H1 (cell line): ENCODE data around the gene PCGF3. TPM values are rescaled to one million over a fixed set of nuclear protein-coding genes. Genes with fewer than 3 reads are reported as not detected.

Source experiments
- CTCF ChIA-PET: fragments of 300-600 bp; sonication (Branson Sonifier 250); formaldehyde crosslinking; loops from one replicate; lab custom pipeline; 2021; ENCODE audit not compliant: partially characterized antibody; lab: Charles Lee
- POLR2A ChIA-PET: fragments of 300-600 bp; sonication (Branson Sonifier 250); formaldehyde crosslinking; loops from one replicate; lab custom pipeline; 2021; ENCODE audit warnings: inconsistent platforms; ENCODE audit not compliant: partially characterized antibody; lab: Charles Lee
- DNase-seq, 2 experiments: peaks; one replicate each; pipeline versions ENCODE4 v3.0.0 to v3.0.0-alpha.2; 2010 to 2022; ENCODE audit warnings: low spot score in 2 of 2, low read depth in 1 of 2, mixed read lengths in 1 of 2
- FAIRE-seq: peaks from 2 replicates; lab custom pipeline; 2011; peaks lifted over from hg19 to GRCh38; lab: Jason Lieb, UNC
- H2AFZ ChIP-seq: 2 replicates; pipeline ENCODE4 v1.8.1; 2012; ENCODE audit warnings: low read length, inconsistent platforms
- H2AK5ac ChIP-seq: 2 replicates; pipeline ENCODE4 v1.6.1; 2013; ENCODE audit warnings: low read depth, low read length
- H2BK120ac ChIP-seq: replicated peaks from 2 replicates; pipeline ENCODE3; 2013; ENCODE audit warnings: low read depth, low read length, inconsistent platforms
- H2BK12ac ChIP-seq: 2 replicates; pipeline ENCODE4 v1.6.1; 2013; ENCODE audit warnings: low read depth, low read length
- H2BK15ac ChIP-seq: 2 replicates; pipeline ENCODE4 v1.6.1; 2013; ENCODE audit warnings: low read length
- H2BK20ac ChIP-seq: 2 replicates; pipeline ENCODE4 v1.6.1; 2013; ENCODE audit warnings: low read length
- H2BK5ac ChIP-seq: 2 replicates; pipeline ENCODE4 v1.6.1; 2013; ENCODE audit warnings: low read depth, low read length
- H3K14ac ChIP-seq: 2 replicates; pipeline ENCODE4 v1.6.1; 2013; ENCODE audit warnings: inconsistent platforms; ENCODE audit not compliant: insufficient read length
- H3K18ac ChIP-seq: 2 replicates; pipeline ENCODE4 v1.6.1; 2013; ENCODE audit warnings: low read length; ENCODE audit errors: extremely low read depth
- H3K23ac ChIP-seq: 2 replicates; pipeline ENCODE4 v1.6.1; 2013; ENCODE audit warnings: inconsistent platforms; ENCODE audit not compliant: insufficient read length
- H3K23me2 ChIP-seq: 2 replicates; pipeline ENCODE4 v1.6.1; 2013; ENCODE audit warnings: low read depth, low read length
- H3K27ac ChIP-seq: 2 replicates; pipeline ENCODE4 v1.6.1; 2011; ENCODE audit warnings: low read depth, low read length, inconsistent platforms
- H3K27me3 ChIP-seq, 4 experiments: replicated peaks in 1 of 4; 1 replicate in 1 of 4; 2 replicates in 3 of 4; pipeline versions ENCODE4 v1.6.1 to v1.8.1; 2011 to 2013; ENCODE audit warnings: low read length in 3 of 4, mild to moderate bottlenecking in 3 of 4, inconsistent platforms in 2 of 4, mixed read lengths in 2 of 4, moderate library complexity in 1 of 4; ENCODE audit not compliant: control insufficient read depth in 3 of 4, insufficient read depth in 3 of 4; ENCODE audit errors: extremely low read depth in 1 of 4
- H3K36me3 ChIP-seq, 4 experiments: 2 replicates each; pipeline versions ENCODE4 v1.6.1 to v1.8.1; 2011 to 2013; ENCODE audit warnings: mild to moderate bottlenecking in 4 of 4, low read length in 3 of 4, moderate library complexity in 2 of 4, control low read depth in 1 of 4, inconsistent platforms in 1 of 4; ENCODE audit not compliant: insufficient read depth in 4 of 4, control insufficient read depth in 2 of 4
- H3K4ac ChIP-seq: replicated peaks from 2 replicates; pipeline ENCODE3; 2013; ENCODE audit warnings: low read length, low read depth, mixed read lengths, inconsistent platforms; ENCODE audit not compliant: insufficient read length
- H3K4me1 ChIP-seq, 4 experiments: replicated peaks in 1 of 4; 1 replicate in 1 of 4; 2 replicates in 3 of 4; pipeline versions ENCODE4 v1.6.1 to v1.8.1; 2011 to 2013; ENCODE audit warnings: low read length in 3 of 4, inconsistent platforms in 2 of 4, mixed read lengths in 1 of 4; ENCODE audit not compliant: insufficient read depth in 4 of 4, control insufficient read depth in 3 of 4
- H3K4me2 ChIP-seq, 2 experiments: 2 replicates each; pipeline versions ENCODE4 v1.6.1 to v1.8.1; 2011 to 2013; ENCODE audit warnings: low read depth in 2 of 2, low read length in 2 of 2, control low read depth in 1 of 2, inconsistent platforms in 1 of 2, mild to moderate bottlenecking in 1 of 2; ENCODE audit not compliant: insufficient read depth in 1 of 2
- H3K4me3 ChIP-seq, 4 experiments: fragments of 200-600, 300-600 bp in 1 of 4; sonication (generic), shearing (Covaris generic), sonication (Bioruptor Twin) in 1 of 4; 2 replicates each; pipeline versions ENCODE4 v1.5.1 to v1.8.1; 2011 to 2016; ENCODE audit warnings: low read length in 4 of 4, low read depth in 3 of 4, control low read depth in 2 of 4, inconsistent platforms in 2 of 4, mild to moderate bottlenecking in 2 of 4, mixed read lengths in 1 of 4, moderate library complexity in 1 of 4; ENCODE audit not compliant: insufficient read depth in 2 of 4; ENCODE audit errors: extremely low read depth in 1 of 4
- H3K56ac ChIP-seq: replicated peaks from 2 replicates; pipeline ENCODE3; 2013; ENCODE audit warnings: low read depth, mild to moderate bottlenecking, mixed read lengths, low read length, inconsistent platforms; ENCODE audit not compliant: insufficient read length
- H3K79me1 ChIP-seq: 2 replicates; pipeline ENCODE4 v1.6.1; 2013; ENCODE audit warnings: low read depth, low read length, control low read depth
- H3K79me2 ChIP-seq, 2 experiments: 2 replicates each; pipeline versions ENCODE4 v1.6.1 to v1.8.1; 2012 to 2013; ENCODE audit warnings: low read length in 2 of 2, mild to moderate bottlenecking in 2 of 2, inconsistent platforms in 1 of 2; ENCODE audit not compliant: insufficient read depth in 2 of 2, control insufficient read depth in 1 of 2
- H3K9ac ChIP-seq, 4 experiments: replicated peaks in 1 of 4; 1 replicate in 1 of 4; 2 replicates in 3 of 4; pipeline versions ENCODE4 v1.6.1 to v1.8.1; 2011 to 2013; ENCODE audit warnings: low read depth in 3 of 4, low read length in 3 of 4, control low read depth in 2 of 4, mild to moderate bottlenecking in 2 of 4, moderate library complexity in 2 of 4, inconsistent platforms in 1 of 4; ENCODE audit errors: extremely low read depth in 1 of 4
- H3K9me3 ChIP-seq, 2 experiments: 2 replicates each; pipeline versions ENCODE4 v1.6.1 to v1.8.1; 2012 to 2013; ENCODE audit warnings: mild to moderate bottlenecking in 2 of 2, moderate library complexity in 2 of 2, control low read depth in 1 of 2, inconsistent platforms in 1 of 2, low read depth in 1 of 2, low read length in 1 of 2, mixed read lengths in 1 of 2; ENCODE audit not compliant: insufficient read depth in 2 of 2
- H4K20me1 ChIP-seq, 2 experiments: replicated peaks in 1 of 2; 2 replicates each; pipeline versions ENCODE3 to v1.8.1; 2011 to 2013; ENCODE audit warnings: inconsistent platforms in 2 of 2, low read length in 2 of 2, mild to moderate bottlenecking in 1 of 2; ENCODE audit not compliant: insufficient read depth in 2 of 2, control insufficient read depth in 1 of 2
- H4K5ac ChIP-seq: 2 replicates; pipeline ENCODE4 v1.6.1; 2013; ENCODE audit warnings: low read length, low read depth, mixed read lengths, inconsistent platforms; ENCODE audit not compliant: insufficient read length
- H4K8ac ChIP-seq: 2 replicates; pipeline ENCODE4 v1.8.0; 2013; ENCODE audit warnings: mild to moderate bottlenecking, moderate library complexity, low read length, inconsistent platforms; ENCODE audit not compliant: insufficient read depth; ENCODE audit errors: extremely low read depth
- H4K91ac ChIP-seq: replicated peaks from 2 replicates; pipeline ENCODE3; 2013; ENCODE audit warnings: low read length, mixed read lengths, inconsistent platforms; ENCODE audit not compliant: insufficient read length
- CBX8 ChIP-seq: fragments of 300-800, 300-1000 bp; sonication (generic); IDR thresholded peaks from 2 replicates; pipeline ENCODE4 v1.7.1; 2016; ENCODE audit warnings: low read depth, low read length, borderline replicate concordance
- CREB1 ChIP-seq: IDR thresholded peaks from 2 replicates; pipeline ENCODE4 v1.6.1; 2012; ENCODE audit warnings: inconsistent platforms
- EZH2 ChIP-seq: fragments of 200-600 bp; sonication (generic); IDR thresholded peaks from 2 replicates; pipeline ENCODE4 v1.7.1; 2012; ENCODE audit warnings: low read depth, mild to moderate bottlenecking, moderate library complexity, low read length, inconsistent platforms; ENCODE audit not compliant: severe bottlenecking
- HDAC6 ChIP-seq: IDR thresholded peaks from one replicate; pipeline ENCODE4 v1.7.1; 2012; ENCODE audit warnings: low read depth, mild to moderate bottlenecking, inconsistent platforms, low read length, moderate library complexity
- RNF2 ChIP-seq: fragments of 200-900, 300-1000 bp; sonication (generic); IDR thresholded peaks from 2 replicates; pipeline ENCODE4 v1.7.1; 2016; ENCODE audit warnings: borderline replicate concordance, low read depth, mild to moderate bottlenecking, antibody characterized with exemption, low read length; ENCODE audit not compliant: poor library complexity, severe bottlenecking; ENCODE audit errors: missing control alignments
- SIN3A ChIP-seq, 2 experiments: IDR thresholded peaks in 1 of 2; conservative IDR thresholded peaks in 1 of 2; 2 replicates each; pipeline ENCODE4 v1.6.1; 2011 to 2012; ENCODE audit warnings: low read length in 2 of 2, improper control_type of control experiment in 1 of 2, low read depth in 1 of 2, mild to moderate bottlenecking in 1 of 2
- SIRT6 ChIP-seq: IDR thresholded peaks from one replicate; pipeline ENCODE4 v1.7.1; 2012; ENCODE audit warnings: low read length, inconsistent platforms
- SP4 ChIP-seq: IDR thresholded peaks from 2 replicates; pipeline ENCODE4 v1.6.1; 2012; ENCODE audit warnings: low read length, inconsistent platforms
- SRF ChIP-seq: IDR thresholded peaks from 2 replicates; pipeline ENCODE4 v1.6.1; 2011; ENCODE audit warnings: mild to moderate bottlenecking, low read depth, low read length, moderate library complexity
- WGBS, 2 experiments: shearing (Covaris generic) in 1 of 2; methylation state at CpG; one replicate each; pipeline versions ENCODE4 v1.1.6 to v1.1.7; 2013 to 2015; ENCODE audit warnings: low lambda C conversion rate in 2 of 2, mixed read lengths in 2 of 2, inconsistent platforms in 1 of 2, low coverage in 1 of 2, missing lambda C conversion rate in 1 of 2; ENCODE audit not compliant: insufficient replicate concordance in 2 of 2, insufficient coverage in 1 of 2, insufficient read length in 1 of 2; ENCODE audit errors: extremely low coverage in 1 of 2, missing lambda C conversion rate in 1 of 2; 5-methylcytosine and 5-hydroxymethylcytosine counted together
- polyA plus RNA-seq, 7 experiments: library from polyadenylated mRNA; depleted of rRNA in 3 of 7; stranded (reverse) in 5 of 7; unstranded in 2 of 7; fragments of >200 nt in 5 of 7; fragments of 200-250 nt in 2 of 7; gene quantifications; 1 replicate in 5 of 7; 2 replicates in 1 of 7; 4 replicates in 1 of 7; pipeline versions ENCODE4 v1.2.1 to v1.2.3, GENCODE V29; 2011 to 2013; ENCODE audit warnings: missing spikeins in 2 of 7, mixed read lengths in 2 of 7
- total RNA-seq: library from RNA; stranded (reverse); fragmentation: NEBNext Ultra II Directional; extraction: Animal tissue kit (Norgen Biotek cat#: 25700); gene quantifications from 2 replicates; pipeline ENCODE4 v1.2.1, GENCODE V29; 2021
- TF ChIP-seq, protein P1 (sequence below): IDR thresholded peaks from 2 replicates; pipeline ENCODE4 v1.6.1; 2011; ENCODE audit warnings: low read length, improper control_type of control experiment

PCGF3 gene
- total and polyA plus RNA-seq, 2 of the 8 experiments (the other 6 are each of a cell fraction or from before 2014, with no cell fraction given): 52.7 to 52.9 TPM

DNA sequence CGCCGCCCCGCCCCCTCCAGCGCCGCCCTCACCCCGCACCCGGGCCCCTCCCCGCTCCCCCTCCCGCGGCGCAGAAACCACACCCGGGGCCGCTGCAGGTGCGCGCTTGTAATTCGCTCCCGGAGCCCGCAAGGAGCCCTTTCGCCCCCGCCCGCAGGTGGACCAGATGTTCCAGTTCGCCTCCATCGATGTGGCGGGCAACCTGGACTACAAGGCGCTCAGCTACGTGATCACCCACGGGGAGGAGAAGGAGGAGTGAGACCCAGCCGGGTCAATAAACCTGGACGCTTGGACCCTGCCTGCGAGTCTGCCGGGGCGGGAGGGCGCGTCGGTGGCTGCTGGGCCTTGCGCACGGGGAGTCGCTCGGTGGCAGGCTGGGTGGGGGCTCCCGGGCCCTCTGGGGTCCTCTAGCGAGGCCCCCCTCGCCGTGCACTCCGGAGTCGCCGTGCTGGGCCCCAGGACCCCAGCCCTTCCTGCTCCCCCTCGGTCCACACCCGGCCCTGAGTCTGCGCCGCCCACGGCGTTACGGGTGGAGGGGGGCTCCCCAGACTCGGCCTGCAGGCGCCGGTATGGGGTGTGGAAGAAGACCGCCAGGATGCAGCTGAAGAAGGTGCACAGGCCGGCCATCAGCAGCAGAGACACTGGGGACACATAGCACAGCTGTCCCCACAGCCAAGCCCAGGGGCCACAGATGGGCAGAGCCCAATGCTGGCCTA, 23.7 kb upstream of the PCGF3 start:
- Histone ChIP-seq H2BK15ac (no peak overlapping the region), H3K14ac (no peak overlapping the region), H3K27ac (no peak overlapping the region), H3K9me3 (no peaks in the 10 kb centered on the region), H3K18ac (no peak overlapping the region), H2AK5ac (no peak overlapping the region), H2AFZ (no peak overlapping the region), H3K4me3 (no peak overlapping the region), H3K36me3 (no peaks in the 10 kb centered on the region), H3K79me1 (no peaks in the 10 kb centered on the region), H3K4ac (no peak overlapping the region), H4K8ac (0 out of 2 replicates have a peak overlapping the region, but pooled peaks have one; percentile 4), H4K20me1 (peaks cover 0 to 14% of the 10 kb centered on the region in 2 experiments), H3K4me1 (peaks cover 0 to 19% (median 5%) of the 10 kb centered on the region in 4 experiments; a peak in 5 of 7 replicates), H3K23me2 (no peaks in the 10 kb centered on the region), H2BK12ac (no peak overlapping the region), H4K5ac (no peak overlapping the region), H3K79me2 (no peaks in the 10 kb centered on the region), H3K23ac (no peak overlapping the region), H3K27me3 (no peaks in the 10 kb centered on the region; a peak in 2 of 7 replicates), H2BK120ac (no peak overlapping the region), H2BK20ac (no peak overlapping the region), H3K4me2 (peak overlapping the region; percentile 41 to 58; a peak in 3 of 4 replicates), H4K91ac (no peak overlapping the region), H2BK5ac (no peak overlapping the region), H3K56ac (no peak overlapping the region), H3K9ac (no peak overlapping the region)
- POLR2A ChIA-PET: interaction anchor here (2.0 to 6.3 kb wide), 3 partner anchors 9 to 16 kb away, joined by 5 to 34 read pairs (median 25); partner anchors contain the start of genes ATP5ME and MYL5
- FAIRE-seq: no peak
- CTCF ChIA-PET: interaction anchor here (0.7 to 1.3 kb wide), 2 partner anchors 28 to 79 kb away, joined by 3 read pairs; no protein-coding TSS in a partner anchor
- WGBS, 2 experiments: 90% methylated on average over 35 of the region's 58 CpGs; no CpG with 5 or more reads in 1 of the 2 experiments
- DNase-seq: peak in 1 of 2 experiments; percentile 76
- TF ChIP-seq CBX8: no peak
- TF ChIP-seq SIRT6: no peak
- TF ChIP-seq EZH2: no peak
- no peak for TF ChIP-seq CREB1
- TF ChIP-seq RNF2: no peak
- no peak for TF ChIP-seq SIN3A (conservative IDR thresholded peaks at IDR 0.05 in 1 of 2, IDR thresholded peaks at IDR 0.05 in 1 of 2; ENCODE audit: low read depth in 1 of 2, low read length in 2 of 2)
- no peak for TF ChIP-seq SRF
- no peak for TF ChIP-seq HDAC6
- TF ChIP-seq SP4: no peak
- TF ChIP-seq, protein P1, sequence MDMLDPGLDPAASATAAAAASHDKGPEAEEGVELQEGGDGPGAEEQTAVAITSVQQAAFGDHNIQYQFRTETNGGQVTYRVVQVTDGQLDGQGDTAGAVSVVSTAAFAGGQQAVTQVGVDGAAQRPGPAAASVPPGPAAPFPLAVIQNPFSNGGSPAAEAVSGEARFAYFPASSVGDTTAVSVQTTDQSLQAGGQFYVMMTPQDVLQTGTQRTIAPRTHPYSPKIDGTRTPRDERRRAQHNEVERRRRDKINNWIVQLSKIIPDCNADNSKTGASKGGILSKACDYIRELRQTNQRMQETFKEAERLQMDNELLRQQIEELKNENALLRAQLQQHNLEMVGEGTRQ: no peak
